GM19438 (cell line): Measurements from ENCODE around the gene MAP7D1.

Experiments used
- ATAC-seq: cut with Tn5 transposase; IDR thresholded peaks from one replicate; pipeline ENCODE4 v1.9.1; 2021; ENCODE audit warnings: low read depth; ENCODE audit not compliant: unreplicated experiment

The MAP7D1 gene

DNA sequence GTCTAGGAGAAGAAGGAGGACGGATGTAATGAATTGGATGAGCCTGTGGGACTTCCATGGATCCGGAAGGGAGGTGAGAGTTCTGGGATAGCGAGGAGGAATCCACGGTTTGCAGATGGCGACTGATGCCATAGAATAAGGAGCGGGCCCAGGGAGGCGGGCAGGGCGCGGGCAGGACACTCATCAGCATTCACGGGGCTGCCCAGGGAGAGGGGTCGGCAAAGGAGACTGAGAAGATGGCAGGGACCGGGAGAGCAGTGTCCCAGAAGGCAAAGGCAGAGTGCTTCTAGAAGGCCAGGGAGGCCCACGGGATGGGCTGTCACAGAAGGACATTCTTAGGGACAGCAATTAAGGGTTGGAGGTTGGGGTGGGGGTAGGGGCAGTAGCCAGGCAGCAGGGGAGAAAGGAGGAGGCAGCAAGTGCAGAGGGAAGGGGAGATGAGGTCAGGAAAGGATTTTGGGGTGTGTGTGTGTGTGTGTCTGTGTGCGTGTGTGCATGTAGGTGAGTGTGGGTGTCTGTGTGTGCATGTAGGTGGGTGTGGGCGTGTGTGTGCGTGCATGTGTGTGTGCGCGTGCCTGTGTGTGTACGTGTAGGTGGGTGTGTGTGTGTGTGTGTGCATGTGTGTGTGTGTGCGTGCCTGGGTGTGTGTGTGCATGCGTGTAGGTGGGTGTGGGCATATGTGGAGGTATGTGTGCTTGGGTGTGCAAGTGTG lies 29.8 kb upstream of the MAP7D1 start:
- ATAC-seq, result no peak

- no peak for ATAC-seq
Observed at GRCh38 chr1:36126797-36127500, 29.0 kb upstream of the MAP7D1 start.

- ATAC-seq, result no peak
Observed at GRCh38 chr1:36128126-36128904, 27.6 kb upstream of the MAP7D1 start.

DNA sequence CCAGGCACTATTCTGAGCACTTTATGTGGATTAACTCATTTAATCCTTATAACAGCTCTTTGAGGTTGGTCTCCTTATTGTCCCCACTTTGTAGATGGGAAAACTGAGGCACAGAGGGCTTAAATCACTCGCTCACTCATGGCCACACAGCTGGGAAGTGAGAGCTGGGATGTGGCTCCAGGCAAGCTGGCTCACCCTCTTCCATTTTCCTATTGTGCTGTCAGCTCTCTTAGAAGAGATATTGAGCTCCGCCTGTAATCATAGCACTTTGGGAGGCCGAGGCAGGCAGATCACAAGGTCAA lies 27.1 kb upstream of the MAP7D1 start:
- ATAC-seq, result no peak

DNA sequence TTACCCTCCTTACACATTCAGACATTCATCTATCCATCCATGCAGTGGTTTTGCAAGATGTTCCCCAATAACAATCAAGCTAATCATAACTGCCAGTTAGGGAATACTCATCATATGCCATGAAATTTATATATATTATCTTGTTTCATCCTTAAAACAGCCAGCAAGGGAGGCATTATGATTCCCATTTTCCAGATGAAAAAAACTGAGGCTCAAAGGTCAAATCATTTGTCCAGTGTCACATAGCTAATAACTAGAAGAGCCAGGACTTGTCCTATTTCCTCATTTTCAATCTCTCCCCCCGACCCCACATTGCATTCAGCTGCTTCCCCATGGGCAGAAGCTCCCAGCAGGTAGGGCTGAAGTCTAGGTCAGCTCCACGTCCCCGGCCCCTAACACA lies 23.9 kb upstream of the MAP7D1 start:
- ATAC-seq, result no peak

- ATAC-seq, result no peak
Observed at GRCh38 chr1:36133484-36133883, 22.5 kb upstream of the MAP7D1 start.

- no peak for ATAC-seq
Observed at GRCh38 chr1:36134031-36134430, 21.9 kb upstream of the MAP7D1 start.

DNA sequence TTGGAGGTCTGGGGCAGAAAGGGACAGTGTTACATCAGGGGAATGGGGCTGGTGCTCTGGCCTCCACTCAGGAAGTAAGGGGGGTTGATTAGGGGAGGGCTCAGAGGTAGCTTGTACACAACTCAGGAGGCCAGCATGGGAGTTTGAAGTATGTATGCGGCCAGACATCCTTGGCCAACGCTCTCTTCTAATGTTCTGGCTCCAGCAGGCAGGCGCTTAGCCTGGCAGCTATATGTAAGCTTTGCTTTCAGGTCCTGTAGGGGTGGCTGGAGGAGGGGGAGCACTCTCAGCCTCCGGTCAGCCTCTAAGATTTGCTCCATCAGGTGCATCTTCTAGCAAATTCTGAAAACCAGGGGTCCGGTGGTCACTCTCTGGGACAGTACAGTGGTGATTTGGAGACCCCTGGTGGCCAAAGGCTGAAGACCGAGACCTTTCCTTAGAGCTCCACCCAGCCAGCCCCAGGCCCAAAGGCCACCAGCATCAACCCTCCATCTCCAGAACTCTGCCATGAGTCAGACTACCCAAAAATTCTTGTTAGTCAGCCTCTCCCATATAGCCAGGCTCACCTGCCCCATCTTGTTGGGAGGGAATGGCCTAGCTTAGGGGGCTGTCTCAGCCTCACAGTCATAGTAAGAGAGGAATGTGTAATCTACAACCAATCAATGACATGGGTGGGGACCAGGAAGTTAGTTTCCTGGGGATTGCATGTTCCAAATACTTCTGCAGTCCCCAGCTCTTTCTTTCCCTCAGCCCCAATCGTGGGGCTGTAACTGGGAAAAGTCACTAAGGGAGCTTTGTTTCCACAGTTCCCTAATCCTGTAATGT lies 21.2 kb upstream of the MAP7D1 start:
- no peak for ATAC-seq

DNA sequence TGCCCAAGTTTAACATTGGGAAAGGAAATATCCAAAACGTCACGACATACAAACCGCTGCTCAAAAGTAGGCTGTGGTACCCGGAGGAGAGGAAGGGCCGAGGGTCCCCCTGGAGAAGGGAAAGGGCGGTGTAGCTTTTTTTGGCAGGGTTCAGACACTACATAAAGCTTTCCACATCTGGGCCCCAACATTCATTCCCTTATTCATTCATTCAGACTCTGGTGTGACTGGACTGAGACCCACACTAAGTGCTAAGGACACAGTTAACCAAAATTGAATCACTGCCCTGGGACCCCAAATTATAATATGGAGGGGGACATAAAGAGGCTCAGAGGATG lies 20.7 kb upstream of the MAP7D1 start:
- ATAC-seq, result no peak

DNA sequence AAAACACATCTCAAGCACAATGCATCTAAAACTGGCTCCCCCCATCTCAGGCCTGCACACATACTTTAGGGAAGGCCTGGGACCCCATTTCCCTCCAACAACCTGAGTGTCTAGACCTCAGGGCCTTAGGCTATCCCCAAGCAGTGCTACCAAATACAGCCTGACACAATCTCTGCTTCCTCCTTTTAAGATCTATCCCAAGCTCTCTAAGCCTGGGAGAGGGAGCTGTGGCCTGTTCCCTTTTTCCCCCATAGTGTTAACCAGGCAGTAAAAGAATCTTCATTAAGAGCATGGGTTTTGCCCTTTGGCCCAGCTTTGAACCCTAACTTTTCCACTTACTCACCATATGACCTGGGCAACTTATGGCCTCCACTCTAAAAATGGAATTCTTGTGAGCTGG lies 20.2 kb upstream of the MAP7D1 start:
- no peak for ATAC-seq

DNA sequence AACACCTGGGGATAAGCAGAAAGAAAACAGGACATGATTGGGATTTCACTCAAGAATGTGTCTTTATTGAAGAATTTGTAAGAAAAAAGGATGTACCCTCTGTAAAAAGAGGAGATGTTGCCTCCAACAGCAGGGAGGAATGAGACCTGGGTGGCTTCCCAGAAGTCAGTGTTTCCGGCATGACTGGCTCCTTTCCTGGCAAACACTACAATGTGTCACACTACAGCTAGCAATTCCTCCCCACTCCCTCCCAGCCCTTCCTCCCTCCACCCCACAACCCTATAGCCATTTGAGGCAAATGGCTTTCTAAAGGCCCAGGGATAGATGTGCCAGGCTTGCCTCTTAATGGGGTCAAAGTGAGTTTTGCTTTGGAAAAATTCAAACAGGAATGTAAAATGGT lies 19.4 kb upstream of the MAP7D1 start:
- ATAC-seq, result no peak

DNA sequence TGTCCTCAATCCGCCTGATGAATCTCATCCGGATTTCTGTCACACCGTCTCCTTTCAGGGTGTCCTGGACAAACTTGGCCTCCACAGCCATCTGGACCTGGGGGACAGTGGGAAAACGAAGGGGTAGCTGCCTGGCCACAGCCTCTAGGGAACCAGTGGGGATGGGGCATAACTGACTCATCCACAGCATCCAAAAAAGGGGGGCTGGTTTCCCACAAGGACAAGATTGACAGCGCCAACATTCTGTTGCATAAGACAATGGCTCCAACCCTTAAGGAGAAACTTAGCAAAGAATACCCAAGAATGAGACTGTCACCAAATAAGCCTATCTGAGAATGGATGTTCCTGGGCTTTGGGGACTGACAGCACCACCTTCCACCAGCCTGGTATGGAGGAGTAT lies 18.7 kb upstream of the MAP7D1 start:
- ATAC-seq, result no peak

DNA sequence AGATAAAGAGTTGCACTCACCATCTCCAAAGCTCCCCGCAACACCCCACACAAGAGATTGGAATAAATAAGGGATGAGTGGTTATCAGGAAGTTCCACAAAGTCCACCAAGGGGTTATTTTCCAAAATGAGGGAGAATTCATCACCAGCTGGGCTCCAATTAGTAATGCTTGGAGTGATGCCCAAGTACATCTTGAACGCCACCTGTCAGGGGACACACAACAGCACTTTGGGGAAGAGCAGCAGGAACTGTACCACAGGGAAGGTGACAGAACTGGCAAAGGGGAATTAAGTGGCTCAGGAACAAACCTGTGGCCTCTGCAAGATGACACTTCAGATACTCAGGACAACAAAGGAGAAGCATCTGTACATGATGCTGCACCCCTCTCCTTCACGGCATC lies 18.2 kb upstream of the MAP7D1 start:
- no peak for ATAC-seq

DNA sequence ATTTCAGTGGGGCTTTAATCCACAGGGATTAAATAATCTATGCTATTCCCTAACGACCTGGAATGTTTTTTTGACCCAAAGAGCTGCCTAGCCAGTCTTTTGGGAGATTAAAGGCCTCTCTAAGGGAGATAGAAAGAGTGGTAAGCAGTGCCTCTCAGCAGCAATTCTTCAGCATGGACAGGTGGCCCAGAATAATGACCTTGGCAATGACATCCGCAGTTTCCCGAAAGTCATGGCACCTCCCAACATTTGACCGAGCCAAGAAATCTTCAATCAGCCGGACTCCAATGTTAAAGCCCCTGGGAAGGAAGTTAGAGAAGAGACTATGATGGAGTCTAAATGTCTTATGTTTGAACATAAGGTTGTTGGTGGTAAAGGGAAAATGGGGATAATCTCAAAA lies 16.4 kb upstream of the MAP7D1 start:
- no peak for ATAC-seq

DNA sequence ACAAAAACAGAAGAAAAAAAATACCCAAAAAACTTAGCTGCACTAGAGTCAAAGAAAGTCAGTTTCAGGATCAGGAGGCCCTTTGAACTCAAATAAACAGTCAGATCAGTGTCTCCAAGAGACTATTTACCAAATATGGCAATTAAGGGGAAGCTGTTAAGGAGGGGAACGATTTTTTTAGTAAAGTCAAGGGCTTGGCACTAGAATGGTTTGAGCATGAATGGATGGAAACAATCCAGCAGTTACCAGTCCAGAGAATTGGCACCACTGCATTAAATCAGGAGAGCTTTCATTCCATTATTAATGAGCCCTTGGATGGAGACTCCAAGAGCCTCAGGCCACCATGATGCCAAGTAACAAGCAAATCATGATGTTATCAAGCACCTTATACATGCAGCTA lies 13.8 kb upstream of the MAP7D1 start:
- ATAC-seq, result no peak

DNA sequence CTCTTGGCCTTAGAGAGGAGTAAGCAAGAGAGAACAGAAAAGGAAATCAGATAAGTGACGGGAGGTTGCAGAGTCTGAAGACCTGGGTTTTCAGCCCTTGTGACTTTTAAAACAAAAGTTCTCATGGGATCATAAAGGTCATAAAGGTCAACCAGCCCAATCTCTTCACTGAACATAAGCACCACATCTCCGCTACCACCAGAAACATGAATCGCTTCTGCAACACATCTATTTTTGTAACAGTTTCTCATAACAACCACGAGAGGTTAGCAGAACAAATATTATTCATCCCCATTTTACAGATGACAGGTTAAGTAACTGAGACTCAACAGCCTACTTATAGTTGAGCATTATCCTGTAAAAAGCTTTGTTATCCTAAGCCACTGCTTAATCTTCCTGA lies 12.5 kb upstream of the MAP7D1 start:
- no peak for ATAC-seq

GRCh38 chr1:36144413-36144812 lies 11.5 kb upstream of the MAP7D1 start:
- ATAC-seq, result no peak

- no peak for ATAC-seq
Observed at GRCh38 chr1:36148821-36149236, 7.1 kb upstream of the MAP7D1 start.

- ATAC-seq, result peak; percentile 88
Observed at GRCh38 chr1:36149237-36149972, 6.6 kb upstream of the MAP7D1 start, which contains the start of gene TRAPPC3. Gene TRAPPC3, minus strand, starts transcription at chr1:36149486. Its CDS starts 108 bp downstream, at chr1:36149378.

GRCh38 chr1:36149973-36150295 lies 6.0 kb upstream of the MAP7D1 start:
- no peak for ATAC-seq
